ENCODE data around the gene ETFB.

GRCh38 chr19:51325161-51325976 lies 40.8 kb downstream of the ETFB start:
- no peak for TF ChIP-seq EZH2phosphoT487 (IDR thresholded peaks at IDR 0.05; ENCODE audit: borderline replicate concordance, low read depth)
- TF ChIP-seq, protein P1, sequence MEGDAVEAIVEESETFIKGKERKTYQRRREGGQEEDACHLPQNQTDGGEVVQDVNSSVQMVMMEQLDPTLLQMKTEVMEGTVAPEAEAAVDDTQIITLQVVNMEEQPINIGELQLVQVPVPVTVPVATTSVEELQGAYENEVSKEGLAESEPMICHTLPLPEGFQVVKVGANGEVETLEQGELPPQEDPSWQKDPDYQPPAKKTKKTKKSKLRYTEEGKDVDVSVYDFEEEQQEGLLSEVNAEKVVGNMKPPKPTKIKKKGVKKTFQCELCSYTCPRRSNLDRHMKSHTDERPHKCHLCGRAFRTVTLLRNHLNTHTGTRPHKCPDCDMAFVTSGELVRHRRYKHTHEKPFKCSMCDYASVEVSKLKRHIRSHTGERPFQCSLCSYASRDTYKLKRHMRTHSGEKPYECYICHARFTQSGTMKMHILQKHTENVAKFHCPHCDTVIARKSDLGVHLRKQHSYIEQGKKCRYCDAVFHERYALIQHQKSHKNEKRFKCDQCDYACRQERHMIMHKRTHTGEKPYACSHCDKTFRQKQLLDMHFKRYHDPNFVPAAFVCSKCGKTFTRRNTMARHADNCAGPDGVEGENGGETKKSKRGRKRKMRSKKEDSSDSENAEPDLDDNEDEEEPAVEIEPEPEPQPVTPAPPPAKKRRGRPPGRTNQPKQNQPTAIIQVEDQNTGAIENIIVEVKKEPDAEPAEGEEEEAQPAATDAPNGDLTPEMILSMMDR (IDR thresholded peaks at IDR 0.05), result no peak
